GM10248 (cell line): ENCODE results near the gene CES4A.

Experiments used
- CTCF ChIA-PET: fragments of 300-600 bp; sonication (Branson Sonifier 250); formaldehyde crosslinking; extraction: SDS; loops from one replicate; lab custom pipeline; 2021; ENCODE audit warnings: antibody characterized with exemption; lab: Yijun Ruan, JAX
- POLR2A ChIA-PET: fragments of 350-650 bp; sonication (Branson Sonifier 250); formaldehyde crosslinking; extraction: SDS; loops from one replicate; lab custom pipeline; 2020; ENCODE audit warnings: antibody characterized with exemption; lab: Yijun Ruan, JAX
- DNase-seq: peaks from one replicate; pipeline ENCODE4 v3.0.0; 2012; ENCODE audit errors: extremely low spot score
- TF ChIP-seq, protein P1 (sequence below): IDR thresholded peaks from 2 replicates; pipeline ENCODE4 v1.5.1; 2012; ENCODE audit warnings: mild to moderate bottlenecking, low read depth; ENCODE audit errors: extremely low read depth, missing control alignments, control extremely low read depth

Gene CES4A

DNA sequence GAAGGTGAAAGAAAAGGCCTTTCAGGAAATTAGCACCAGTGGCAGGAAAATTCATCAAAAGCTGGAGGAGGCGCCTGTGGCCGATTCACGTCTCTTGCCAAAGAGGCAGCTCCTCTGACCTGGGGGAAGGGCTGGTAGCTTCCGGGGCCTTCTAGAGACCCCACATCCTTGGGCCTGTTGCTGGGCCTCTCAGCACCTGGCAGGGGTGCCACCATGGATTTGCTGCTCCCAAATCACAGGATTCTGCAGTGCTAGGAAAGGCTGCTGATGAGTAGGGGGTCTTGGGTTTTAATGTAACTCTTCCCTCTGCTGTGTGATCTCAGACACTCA, 29.0 kb downstream of the CES4A start:
- TF ChIP-seq, protein P1, sequence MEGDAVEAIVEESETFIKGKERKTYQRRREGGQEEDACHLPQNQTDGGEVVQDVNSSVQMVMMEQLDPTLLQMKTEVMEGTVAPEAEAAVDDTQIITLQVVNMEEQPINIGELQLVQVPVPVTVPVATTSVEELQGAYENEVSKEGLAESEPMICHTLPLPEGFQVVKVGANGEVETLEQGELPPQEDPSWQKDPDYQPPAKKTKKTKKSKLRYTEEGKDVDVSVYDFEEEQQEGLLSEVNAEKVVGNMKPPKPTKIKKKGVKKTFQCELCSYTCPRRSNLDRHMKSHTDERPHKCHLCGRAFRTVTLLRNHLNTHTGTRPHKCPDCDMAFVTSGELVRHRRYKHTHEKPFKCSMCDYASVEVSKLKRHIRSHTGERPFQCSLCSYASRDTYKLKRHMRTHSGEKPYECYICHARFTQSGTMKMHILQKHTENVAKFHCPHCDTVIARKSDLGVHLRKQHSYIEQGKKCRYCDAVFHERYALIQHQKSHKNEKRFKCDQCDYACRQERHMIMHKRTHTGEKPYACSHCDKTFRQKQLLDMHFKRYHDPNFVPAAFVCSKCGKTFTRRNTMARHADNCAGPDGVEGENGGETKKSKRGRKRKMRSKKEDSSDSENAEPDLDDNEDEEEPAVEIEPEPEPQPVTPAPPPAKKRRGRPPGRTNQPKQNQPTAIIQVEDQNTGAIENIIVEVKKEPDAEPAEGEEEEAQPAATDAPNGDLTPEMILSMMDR: no peak
- POLR2A ChIA-PET: interaction anchor here (0.5 to 1.0 kb wide), 3 partner anchors 122 to 1067 kb away, joined by 4 to 10 read pairs (median 4); partner anchors contain the start of gene B3GNT9
- no peak for DNase-seq
- CTCF ChIA-PET: interaction anchor here (0.6 to 8.7 kb wide), 55 partner anchors 8 to 384 kb away, joined by 3 to 207 read pairs (median 7); partner anchors contain the start of genes B3GNT9, CBFB, CES3 and EXOC3L1

DNA sequence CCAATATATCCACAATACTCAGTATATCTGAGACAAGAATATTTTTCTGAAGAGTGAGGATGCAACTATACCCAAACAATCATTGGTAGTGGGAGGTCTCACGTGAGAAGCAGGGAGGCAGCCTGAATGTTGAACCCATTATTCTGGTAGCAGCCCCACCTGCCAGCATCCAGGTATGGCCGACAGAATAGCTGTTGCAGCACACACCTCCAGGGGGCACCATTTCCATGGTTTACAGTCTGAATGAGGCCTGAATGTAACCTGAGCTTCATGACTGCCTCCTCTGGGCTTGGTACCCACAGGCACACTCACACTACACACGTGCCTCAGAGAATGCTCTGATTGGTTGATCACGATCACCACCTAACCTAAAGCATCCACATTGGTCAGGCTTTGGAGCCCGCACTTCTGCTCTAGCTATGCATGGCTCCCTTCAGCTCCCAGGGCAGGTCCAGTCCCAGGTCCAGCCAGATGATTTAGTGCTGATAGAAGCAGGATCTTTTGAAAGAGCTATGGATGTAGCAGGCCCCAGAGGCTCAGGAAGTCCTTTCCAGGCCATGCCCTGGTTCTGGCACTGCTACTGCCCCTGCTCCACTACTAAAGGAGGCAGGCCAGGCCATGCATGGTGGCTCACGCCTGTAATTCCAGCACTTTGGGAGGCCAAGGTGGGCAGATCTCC, 29.6 kb downstream of the CES4A start:
- ChIA-PET POLR2A (interaction anchor here (0.5 to 1.0 kb wide), 3 partner anchors 121 to 1067 kb away, joined by 4 to 10 read pairs (median 4); partner anchors contain the start of gene B3GNT9), CTCF (interaction anchor here (0.6 to 8.7 kb wide), 68 partner anchors 9 to 384 kb away, joined by 3 to 207 read pairs (median 6); partner anchors contain the start of genes B3GNT9, CBFB, CES3 and EXOC3L1)
- TF ChIP-seq, protein P1: peak; percentile 86
- peak; percentile 83 for DNase-seq

DNA sequence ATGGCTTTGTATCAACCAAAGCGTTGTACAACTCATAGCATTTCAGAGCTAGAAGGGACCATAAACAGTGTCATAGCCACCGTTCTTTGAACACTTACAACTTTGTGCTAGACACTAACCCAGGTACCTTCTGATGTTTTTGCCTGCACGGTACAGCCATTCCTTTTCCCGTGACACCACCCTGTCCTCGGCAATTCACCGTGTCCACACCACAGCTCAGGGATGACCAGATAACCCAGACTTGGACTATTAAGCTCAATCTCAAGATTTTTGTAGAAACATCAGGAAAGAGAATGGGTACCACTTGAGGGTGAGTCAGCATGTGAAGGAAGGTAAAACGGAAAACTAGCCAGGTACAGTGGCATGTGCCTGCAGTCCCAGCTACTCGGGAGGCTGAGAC, 30.8 kb downstream of the CES4A start:
- ChIA-PET CTCF (interaction anchor here (1.0 to 8.7 kb wide), 26 partner anchors 8 to 209 kb away, joined by 3 to 207 read pairs (median 12); partner anchors contain the start of genes B3GNT9, CBFB, CES3 and FBXL8), POLR2A (no interaction called here)
- TF ChIP-seq, protein P1: no peak
- peak; percentile 1 for DNase-seq

DNA sequence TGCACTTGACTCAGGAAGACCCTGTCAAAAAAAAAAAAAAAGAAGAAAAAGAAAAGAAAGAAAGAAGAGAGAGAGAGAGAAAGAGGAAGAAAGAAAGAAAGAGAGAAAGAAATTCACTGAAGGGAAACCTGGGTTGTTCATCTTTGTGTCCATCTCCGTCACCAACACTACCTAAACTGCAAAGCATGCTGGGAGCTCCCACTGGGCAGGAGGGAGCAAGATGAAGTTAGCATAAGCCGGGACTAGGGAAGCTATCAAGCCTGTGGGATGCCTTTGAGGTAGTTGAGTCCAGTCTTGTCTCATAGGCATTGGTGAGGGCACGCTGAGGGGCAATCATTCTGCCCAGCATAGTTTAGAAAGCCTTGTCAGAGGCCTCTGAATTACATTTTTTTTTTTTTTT, 32.9 kb downstream of the CES4A start:
- ChIA-PET CTCF (interaction anchor here (8.2 kb wide), 1 partner anchor 134 kb away, joined by 207 read pairs; the partner anchor contains the start of genes B3GNT9, FBXL8 and TRADD), POLR2A (no interaction called here)
- TF ChIP-seq, protein P1: no peak
- no peak for DNase-seq

DNA sequence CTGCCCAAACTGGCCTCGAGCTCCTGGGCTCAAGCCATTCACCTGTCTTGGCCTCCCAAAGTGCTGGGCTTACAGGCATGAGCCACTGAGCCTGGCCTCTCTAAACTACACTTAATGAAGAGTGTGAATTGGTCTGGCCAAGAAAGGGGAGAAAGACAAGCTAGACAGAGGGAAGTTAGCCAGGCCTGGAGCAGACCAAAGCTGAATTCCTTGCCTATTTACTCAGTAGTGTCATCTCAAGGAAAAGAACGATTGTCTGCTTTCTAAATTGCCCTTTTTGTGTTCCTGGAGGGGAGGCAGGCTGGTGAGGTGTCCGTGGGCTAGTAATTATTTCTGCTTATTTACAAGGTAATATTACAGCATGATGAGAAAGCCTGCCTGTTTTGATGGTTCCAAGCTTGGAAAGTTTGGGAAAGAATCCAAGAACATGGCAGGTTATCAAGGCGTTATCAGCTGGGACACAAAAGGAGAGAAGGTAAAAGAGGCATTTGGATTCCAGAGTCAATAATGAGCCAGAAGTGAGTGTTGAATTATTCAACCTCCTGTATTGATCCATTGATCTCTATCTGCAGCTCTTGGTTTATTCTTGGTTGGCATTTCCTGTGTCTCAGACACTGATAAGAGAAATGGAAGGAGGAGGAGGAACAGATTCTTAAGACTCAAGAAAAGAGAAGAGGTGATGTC, 34.3 kb downstream of the CES4A start:
- ChIA-PET CTCF (interaction anchor here (0.8 to 8.2 kb wide), 6 partner anchors 9 to 163 kb away, joined by 3 to 207 read pairs (median 4); partner anchors contain the start of genes B3GNT9, FBXL8 and TRADD), POLR2A (interaction anchor here (0.6 kb wide), 1 partner anchor 1697 kb away, joined by 3 read pairs; no protein-coding TSS in a partner anchor)
- TF ChIP-seq, protein P1: no peak
- no peak for DNase-seq

DNA sequence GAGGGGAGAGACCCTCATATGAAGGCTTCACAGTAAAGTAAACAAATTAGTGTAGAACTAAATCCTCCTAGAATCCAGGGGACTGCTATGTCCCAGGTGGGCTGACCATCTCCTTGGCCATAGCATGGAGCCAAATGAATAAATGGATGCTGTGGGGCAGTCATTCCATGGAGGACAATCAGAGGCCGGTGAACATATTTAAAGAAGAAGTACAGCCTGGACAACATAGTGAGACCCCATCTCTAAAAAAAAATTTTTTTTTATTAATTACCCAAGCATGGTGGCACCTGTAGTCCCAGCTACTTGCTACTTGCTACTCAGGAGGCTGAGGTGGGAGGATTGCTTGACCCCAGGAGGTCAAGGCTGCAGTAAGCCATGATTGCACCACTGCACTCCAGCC, 35.3 kb downstream of the CES4A start:
- POLR2A ChIA-PET: no interaction called here
- DNase-seq: no peak
- CTCF ChIA-PET: interaction anchor here (2.7 kb wide), 1 partner anchor 20 kb away, joined by 7 read pairs; no protein-coding TSS in a partner anchor
- TF ChIP-seq, protein P1: no peak
